Measurements from ENCODE around the gene POLK. TPM values are rescaled to one million over a fixed set of nuclear protein-coding genes. Genes with fewer than 3 reads are reported as not detected.

The POLK gene
- total RNA-seq, 2 donors from 2014 or later = 13.7 to 16.8 TPM

GRCh38 chr5:75469017-75469416, 42.7 kb upstream of the POLK start:
- Histone ChIP-seq H3K9me3 (no peaks in the 10 kb centered on the region), H3K27ac (no peak overlapping the region), H3K4me1 (no peaks in the 10 kb centered on the region), H3K36me3 (no peaks in the 10 kb centered on the region), H3K4me3 (no peak overlapping the region), H3K9ac (ENCODE audit: low read depth in 2 of 2, low read length in 2 of 2) (no peak overlapping the region), H3K27me3 (no peaks in the 10 kb centered on the region)
- TF ChIP-seq CTCF (IDR thresholded peaks at IDR 0.05) = no peak
- intact Hi-C loops (cut with DNase I) = no loop called here
- no peak for DNase-seq

DNA sequence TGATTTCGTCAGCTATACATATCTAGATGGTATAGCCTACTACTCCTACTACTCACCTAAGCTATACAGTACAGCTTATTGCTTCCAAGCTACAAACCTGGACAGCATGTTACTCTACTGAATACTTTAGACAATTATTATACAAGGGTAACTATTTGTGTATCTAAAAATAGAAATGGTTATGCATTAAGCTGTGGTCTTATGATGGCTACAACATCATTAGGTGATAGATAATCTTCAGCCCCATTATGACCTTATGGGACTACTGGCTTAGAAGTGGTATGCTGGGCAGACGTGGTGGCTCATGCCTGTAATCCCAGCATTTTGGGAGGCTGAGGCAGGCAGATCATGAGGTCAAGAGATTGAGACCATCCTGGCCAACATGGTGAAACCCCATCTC, 40.5 kb upstream of the POLK start:
- H3K36me3 ChIP-seq = no peaks in the 10 kb centered on the region
- DNase-seq = no peak
- no peak overlapping the region for H3K4me3 ChIP-seq
- H3K9me3 ChIP-seq = no peaks in the 10 kb centered on the region
- intact Hi-C loops (cut with DNase I) = no loop called here
- no peaks in the 10 kb centered on the region for H3K27me3 ChIP-seq
- no peaks in the 10 kb centered on the region for H3K4me1 ChIP-seq
- no peak overlapping the region for H3K27ac ChIP-seq
- no peak overlapping the region for H3K9ac ChIP-seq (ENCODE audit: low read depth in 2 of 2, low read length in 2 of 2)
- TF ChIP-seq CTCF (IDR thresholded peaks at IDR 0.05) = no peak

DNA sequence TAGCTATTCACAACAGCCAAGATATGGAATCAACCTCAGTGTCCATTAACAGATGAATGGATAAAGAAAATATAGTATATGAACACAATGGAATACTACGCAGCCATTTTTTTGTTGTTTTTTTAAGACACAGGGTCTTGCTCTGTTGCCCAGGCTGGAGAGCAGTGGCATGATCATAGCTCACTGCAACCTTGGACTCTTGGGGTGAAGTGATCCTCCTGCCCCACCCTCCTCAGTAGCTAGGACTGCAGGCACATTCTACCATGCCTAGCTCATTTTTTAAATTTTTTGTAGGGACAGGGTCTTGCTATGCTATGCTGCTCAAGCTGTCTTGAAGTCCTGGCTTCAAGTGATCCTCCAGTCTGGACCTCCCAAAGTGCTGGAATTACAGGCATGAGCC, 38.7 kb upstream of the POLK start:
- TF ChIP-seq CTCF (IDR thresholded peaks at IDR 0.05) = no peak
- H3K27me3 ChIP-seq = no peaks in the 10 kb centered on the region
- H3K9me3 ChIP-seq = no peaks in the 10 kb centered on the region
- no peaks in the 10 kb centered on the region for H3K4me1 ChIP-seq
- no peak overlapping the region for H3K4me3 ChIP-seq
- intact Hi-C loops (cut with DNase I) = no loop called here
- no peak overlapping the region for H3K27ac ChIP-seq
- no peaks in the 10 kb centered on the region for H3K36me3 ChIP-seq
- no peak overlapping the region for H3K9ac ChIP-seq (ENCODE audit: low read depth in 2 of 2, low read length in 2 of 2)
- no peak for DNase-seq

- intact Hi-C loops (cut with DNase I) = no loop called here
- no peaks in the 10 kb centered on the region for H3K9me3 ChIP-seq
- no peaks in the 10 kb centered on the region for H3K36me3 ChIP-seq
- H3K4me3 ChIP-seq = no peak overlapping the region
- H3K27ac ChIP-seq = no peak overlapping the region
- no peaks in the 10 kb centered on the region for H3K27me3 ChIP-seq
- TF ChIP-seq CTCF (IDR thresholded peaks at IDR 0.05) = no peak
- no peak for DNase-seq
- H3K4me1 ChIP-seq = no peaks in the 10 kb centered on the region
- no peak overlapping the region for H3K9ac ChIP-seq (ENCODE audit: low read depth in 2 of 2, low read length in 2 of 2)
These were observed 38.2 kb upstream of the POLK start for GRCh38 chr5:75473463-75473862.

GRCh38 chr5:75475364-75475763, 36.3 kb upstream of the POLK start:
- Histone ChIP-seq H3K9me3 (no peaks in the 10 kb centered on the region), H3K4me3 (no peak overlapping the region), H3K27me3 (no peaks in the 10 kb centered on the region), H3K27ac (no peak overlapping the region), H3K36me3 (no peaks in the 10 kb centered on the region), H3K4me1 (no peaks in the 10 kb centered on the region), H3K9ac (ENCODE audit: low read depth in 2 of 2, low read length in 2 of 2) (no peak overlapping the region)
- no peak for DNase-seq
- intact Hi-C loops (cut with DNase I) = no loop called here
- TF ChIP-seq CTCF (IDR thresholded peaks at IDR 0.05) = no peak

- Histone ChIP-seq H3K4me3 (no peak overlapping the region), H3K27ac (no peak overlapping the region), H3K36me3 (no peaks in the 10 kb centered on the region), H3K4me1 (no peaks in the 10 kb centered on the region), H3K9me3 (no peaks in the 10 kb centered on the region), H3K27me3 (no peaks in the 10 kb centered on the region), H3K9ac (ENCODE audit: low read depth in 2 of 2, low read length in 2 of 2) (no peak overlapping the region)
- intact Hi-C loops (cut with DNase I) = no loop called here
- no peak for DNase-seq
- no peak for TF ChIP-seq CTCF (IDR thresholded peaks at IDR 0.05)
These were observed 30.7 kb upstream of the POLK start for GRCh38 chr5:75481024-75481423.
